ENCODE measurements around the gene RXRG.
"Not testable (repeated sequence)": the region's sequence is repeated elsewhere in the genome, so short reads cannot be mapped to it uniquely, and the experiment has no call there.

Gene RXRG

DNA sequence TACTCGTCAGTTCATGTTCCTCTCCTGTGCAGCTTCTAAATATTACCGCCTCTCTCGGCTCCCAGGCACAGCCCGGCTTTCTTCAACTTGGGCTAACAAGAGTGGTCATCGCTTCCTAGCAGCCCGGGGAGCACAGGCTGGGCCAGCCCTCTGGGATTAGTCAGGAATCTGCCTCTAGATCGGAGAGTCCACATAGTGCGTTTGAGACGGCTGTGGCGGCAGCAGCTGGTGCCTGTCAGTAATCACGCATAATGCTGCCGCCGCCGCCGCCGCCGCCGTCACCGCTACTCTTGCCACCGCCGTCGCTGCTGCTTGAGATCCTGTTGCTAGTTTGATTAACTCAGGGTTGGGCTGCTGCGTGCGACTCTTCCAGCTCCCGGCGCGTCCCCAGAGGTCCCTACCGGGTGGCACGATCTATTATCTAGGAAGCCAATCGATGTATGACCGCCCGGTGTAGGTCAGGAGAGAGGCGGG, at the start of gene RXRG:
Gene RXRG (minus strand): TSS at position 230 of the 474 bp plus-strand sequence. CDS start 233 bp downstream, outside the sequence.
- peak; percentile 37 for DNase-seq (ENCODE audit: low spot score)

DNA sequence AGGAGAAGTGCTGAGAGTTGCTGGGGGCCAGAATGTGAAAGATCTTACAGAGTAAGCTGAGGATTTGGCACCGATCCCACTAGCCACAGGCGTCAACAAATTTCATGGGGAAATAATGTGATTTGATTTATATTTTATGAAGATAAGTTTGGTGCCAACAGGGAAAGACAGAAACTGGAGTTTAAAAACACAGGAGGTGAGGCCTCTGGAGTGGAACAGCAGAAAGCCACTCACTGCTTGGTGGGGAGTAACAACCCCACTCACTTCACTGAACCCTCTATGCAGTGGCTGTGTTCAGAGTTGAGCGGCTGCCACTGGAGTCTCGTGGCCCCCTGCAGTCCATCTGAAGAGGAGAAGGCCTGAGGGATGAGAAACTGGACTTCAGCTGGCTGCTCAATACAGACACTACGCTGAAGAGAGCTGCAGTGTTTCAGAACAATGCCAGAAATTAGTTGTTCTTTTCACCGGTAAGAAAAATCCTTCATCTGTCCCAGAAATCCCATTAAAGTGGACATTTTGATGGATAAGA, 48.0 kb upstream of the RXRG start:
- peak; percentile 8 for DNase-seq (ENCODE audit: low spot score)

DNA sequence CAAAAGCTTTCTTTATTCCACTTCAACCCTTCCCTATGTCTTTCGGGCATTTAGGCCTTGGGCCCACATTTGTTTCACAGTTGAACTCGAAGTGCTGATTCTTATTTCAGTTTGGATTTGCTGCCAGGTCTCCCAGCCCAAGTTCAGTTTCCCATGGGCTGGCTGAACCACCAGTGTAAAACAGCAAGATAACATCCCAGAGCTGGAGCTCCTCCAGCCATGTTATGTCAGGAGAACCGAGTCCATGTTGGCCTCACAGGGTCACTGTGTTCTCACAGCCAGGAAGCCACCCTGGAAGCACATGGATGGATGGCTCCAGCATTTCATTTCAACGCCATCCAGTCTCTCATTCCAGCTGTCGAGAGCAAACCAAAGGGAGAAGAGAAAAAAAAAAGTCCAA, 45.2 kb upstream of the RXRG start:
- DNase-seq (ENCODE audit: low spot score) = no peak

DNA sequence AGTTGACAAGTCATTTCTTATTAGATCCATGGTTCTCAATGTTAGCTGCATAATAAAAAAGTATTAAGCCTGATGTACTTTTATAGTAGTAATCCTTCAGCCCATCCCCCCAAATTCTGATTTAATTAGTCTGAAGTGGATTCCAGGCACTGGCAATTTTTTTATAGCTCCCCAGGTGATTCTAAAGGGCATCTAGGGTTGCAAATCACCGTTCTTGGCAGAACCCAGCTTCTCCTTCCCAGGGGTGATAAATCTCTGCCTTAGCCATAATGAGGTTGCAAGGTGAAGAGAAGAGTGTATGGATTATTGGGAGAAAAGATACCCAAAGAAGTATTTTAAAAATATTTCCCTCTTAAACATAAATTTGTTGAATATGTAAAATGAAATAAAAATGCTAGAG, 43.0 kb upstream of the RXRG start:
- no peak for DNase-seq (ENCODE audit: low spot score)

DNA sequence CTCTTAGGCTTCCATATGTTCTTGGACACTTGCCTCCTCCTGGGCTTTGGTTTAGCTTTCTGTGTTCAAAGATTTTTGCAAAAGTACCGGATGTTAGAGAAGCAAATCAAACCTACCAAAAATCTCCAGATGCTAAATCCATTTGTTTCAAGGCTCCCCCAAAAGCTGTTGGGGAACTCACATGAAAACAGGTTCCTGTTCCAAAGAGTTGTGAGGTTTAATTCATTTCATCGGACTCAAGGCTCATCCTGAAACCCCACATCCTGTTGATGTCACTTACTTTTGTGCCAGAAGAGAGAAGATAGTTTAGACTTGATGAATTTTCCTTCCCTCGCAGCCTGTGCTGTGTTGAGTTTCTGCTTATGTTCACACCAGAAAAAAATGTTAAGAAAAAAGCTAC, 41.7 kb upstream of the RXRG start:
- DNase-seq (ENCODE audit: low spot score) = no peak

DNA sequence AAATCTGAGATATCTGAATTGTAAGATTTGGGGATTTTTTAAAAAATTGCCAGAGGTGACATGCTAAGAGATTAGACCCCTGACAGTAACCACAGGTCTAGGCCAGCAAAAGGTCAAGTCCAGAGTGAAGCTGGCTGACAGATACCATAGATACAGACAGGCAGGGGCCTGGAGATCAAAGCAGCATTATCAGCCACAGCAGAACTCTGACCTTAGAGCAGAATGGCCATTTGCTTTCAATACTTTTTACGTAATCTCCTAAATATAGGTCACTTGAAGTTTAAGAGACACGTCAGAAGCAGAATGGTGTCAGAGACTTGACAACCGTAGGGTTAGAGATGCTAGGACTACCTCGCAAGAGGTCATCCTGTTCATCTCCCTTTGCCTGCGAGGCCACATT, 40.8 kb upstream of the RXRG start:
- DNase-seq (ENCODE audit: low spot score) = no peak

DNA sequence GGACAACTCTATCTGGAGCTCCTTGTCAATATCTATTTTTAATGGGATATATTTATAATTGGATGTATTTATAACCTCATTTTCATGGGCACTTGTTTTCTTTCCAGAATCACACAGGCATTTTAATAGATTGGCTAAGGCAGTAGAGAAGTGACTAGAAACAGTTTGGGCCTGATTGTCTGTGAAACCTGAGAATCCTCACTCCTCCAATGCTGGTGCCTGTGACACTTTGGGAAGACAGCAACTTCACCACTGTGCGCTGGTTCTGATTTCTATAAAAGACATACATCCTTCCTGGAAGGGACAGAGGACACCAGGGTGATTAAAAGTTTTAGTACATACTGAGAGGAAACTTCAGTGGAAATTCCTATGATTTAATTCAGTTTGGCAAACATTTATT, 39.6 kb upstream of the RXRG start:
- no peak for DNase-seq (ENCODE audit: low spot score)

DNA sequence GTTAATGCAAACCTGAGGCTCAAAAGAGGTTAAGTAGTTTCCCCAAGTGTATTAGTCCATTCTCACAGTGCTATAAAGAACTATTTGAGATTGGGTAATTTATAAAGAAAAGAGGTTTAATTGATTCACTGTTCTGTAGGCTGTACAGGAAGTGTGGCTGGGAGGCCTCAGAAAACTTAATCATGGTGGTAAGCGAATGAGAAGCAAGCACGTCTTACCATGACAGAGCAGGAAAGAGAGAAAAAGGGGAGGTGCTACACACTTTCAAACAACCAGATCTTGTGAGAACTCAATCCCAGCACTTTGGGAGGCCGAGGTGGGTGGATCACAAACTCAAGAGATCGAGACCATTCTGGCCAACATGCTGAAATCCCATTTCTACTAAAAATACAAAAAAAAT, 38.5 kb upstream of the RXRG start:
- no peak for DNase-seq (ENCODE audit: low spot score)

DNA sequence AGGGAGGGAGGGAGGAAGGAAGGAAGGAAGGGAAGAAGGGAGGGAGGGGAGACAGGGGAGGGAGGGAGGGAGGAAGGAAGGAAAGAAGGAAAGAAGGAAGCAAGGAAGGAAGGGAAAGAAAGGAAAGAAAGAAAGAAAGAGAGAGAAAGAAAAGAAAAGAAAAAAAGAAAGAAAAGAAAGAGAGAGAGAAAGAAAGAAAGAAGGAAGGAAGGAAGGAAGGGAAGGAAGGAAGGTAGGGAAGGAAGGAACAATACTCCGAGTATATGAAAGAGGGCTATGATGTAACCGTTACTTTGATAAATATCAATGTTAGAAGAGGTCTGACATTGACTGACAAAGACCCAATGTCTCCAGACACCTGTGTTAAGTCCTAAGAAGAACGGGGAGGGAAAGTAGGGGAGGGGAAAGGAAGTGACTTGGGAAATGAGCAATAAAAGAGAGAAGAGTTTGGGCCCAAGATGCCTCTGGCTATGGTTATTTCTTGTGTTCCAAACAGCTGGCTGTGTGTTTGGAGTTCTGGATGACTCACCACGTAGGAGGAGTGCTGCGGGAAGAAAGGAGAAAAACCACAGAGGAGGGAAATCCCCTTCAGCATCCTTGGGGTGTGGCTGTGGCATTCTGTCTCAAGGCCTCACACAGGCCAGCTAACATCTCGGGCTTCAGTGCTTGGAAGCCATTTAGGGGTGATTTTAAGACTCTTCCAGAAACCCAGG, 37.0 kb upstream of the RXRG start:
- DNase-seq (ENCODE audit: low spot score) = no peak

DNA sequence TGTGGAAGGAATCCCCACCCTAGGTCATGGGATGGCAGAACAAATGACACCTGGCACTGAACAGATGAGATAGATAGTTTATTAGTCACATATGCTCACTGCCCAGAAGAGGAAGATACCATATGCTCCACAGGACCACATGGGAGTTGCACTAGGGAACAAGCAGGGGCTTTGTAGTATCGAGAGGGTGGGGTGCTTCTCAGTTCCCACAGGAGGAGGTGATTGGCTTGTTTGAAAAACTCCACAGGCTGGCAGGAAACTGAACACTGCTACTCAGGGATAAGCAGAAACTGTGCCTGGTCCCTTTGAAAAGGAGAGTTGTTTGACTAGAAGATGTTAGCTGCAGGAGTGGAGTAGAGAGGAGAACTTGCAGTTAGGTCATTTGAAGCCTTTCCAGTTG, 31.9 kb upstream of the RXRG start:
- no peak for DNase-seq (ENCODE audit: low spot score)

DNA sequence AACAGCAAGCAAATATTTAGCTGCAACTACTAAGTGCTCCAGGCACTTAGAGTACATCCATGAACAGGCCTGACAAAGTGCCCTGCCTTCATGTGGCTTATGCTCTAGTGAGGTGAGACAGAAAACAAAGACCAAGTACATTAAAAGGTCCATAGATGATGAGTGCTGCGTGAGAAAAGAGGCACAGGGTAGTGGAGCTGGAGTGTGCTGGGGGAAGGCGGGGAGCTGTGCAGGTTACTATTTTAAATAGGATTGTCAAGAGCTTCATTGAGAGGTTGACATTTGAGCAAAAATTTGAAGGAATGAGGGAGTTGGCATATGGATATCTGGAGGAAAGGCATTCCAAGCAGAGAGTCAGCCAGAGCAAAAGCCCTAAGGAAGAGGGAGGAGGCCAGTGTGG, 29.3 kb upstream of the RXRG start:
- no peak for DNase-seq (ENCODE audit: low spot score)

DNA sequence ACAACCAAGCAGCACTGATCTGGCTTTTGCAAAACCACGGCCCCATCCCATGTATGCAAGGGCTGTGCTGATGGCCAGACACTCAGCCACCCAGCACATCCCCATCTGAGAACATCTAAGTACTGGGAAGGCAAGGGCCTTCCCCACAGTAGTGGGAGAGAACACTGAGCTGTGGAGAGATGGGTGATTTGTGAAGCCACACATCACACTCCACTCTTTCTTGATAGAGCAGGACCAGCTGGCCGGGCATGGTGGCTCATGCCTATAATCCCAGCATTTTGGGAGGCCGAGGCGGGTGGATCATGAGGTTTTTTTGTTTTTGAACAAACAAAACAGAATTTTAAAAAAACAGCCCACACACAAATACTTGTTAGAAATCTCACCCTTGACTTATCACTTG, 28.2 kb upstream of the RXRG start:
- no peak for DNase-seq (ENCODE audit: low spot score)

DNA sequence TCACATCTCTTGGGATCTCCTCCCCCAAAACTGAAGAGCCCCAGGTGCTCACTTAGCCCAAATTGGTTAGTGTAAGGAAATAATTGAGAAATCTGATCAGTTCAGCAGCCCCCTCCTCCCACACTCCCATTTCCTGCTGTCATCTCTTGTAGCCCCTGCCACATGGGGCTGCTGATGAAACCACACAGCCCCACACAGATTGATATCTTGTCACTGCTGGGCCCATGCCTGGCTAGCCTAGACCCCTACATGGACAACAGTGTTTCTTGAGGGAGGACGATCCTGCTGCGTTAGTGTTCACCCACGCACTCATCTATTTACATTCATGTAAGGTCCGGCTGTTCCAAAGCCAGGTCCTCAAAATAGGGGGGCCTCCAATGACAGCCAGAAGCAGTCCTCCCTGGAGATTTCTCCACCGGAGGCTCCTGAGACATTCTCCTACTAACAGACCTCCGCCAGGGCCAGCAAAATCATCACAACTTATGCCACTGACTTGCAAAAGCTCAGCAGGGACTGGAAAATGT, 23.9 kb upstream of the RXRG start:
- no peak for DNase-seq (ENCODE audit: low spot score)

DNA sequence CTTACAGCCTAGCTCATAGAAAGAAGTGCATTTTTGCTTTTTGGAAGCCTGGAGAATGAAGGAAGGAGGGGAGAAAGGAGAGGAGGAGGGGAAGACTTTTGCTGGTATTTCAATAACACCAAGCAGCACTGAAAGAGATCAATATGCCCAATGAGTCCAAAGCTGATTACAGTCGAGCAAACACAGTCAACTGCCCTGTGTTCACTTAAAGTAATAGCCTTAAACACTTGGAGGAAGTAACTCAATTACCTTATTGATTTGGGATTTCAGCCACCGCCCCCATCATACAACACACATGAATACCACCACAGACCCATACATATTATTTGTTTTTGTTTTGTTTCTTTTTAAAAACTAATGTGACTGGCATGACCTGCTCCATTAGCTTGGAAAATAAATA, 23.3 kb upstream of the RXRG start:
- DNase-seq (ENCODE audit: low spot score) = no peak

DNA sequence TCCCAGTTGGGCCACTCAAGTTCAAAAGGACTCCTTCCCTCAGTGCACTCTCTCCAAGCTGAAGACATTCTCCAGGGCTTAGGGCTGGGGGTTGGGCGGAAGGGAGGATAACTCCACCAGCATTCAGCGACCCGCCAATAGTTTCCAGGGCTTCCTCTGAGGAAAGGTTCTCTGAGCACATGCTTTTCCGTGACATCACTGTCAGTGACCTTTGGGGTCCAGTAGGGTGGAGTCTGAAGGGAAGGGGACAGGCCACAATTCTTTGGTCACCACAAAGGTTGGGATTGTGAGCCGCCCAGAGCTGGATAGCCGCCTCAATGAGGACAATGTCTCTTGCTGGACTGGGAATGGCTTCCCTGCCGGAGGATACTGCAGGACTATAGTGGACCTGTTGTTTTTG, 22.8 kb upstream of the RXRG start:
- no peak for DNase-seq (ENCODE audit: low spot score)

DNA sequence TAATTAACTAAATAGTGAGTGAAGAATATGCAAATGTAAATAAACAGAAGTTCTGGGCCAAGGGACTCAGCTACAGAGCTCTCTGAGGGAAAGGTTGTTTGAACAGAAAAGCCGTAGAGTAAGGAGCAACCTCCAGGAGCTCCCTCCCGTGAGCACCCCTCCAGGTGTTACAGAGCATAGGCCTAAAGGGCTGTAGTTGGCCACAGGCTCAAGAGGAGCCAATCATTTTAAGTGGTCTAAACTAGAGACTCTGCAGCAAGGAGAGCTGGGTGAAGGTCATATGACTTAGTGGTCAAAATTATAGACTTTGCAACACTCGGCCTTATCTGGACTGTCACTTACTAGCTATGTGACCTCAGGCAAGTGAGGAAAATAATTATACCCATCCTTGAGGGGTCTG, 19.1 kb upstream of the RXRG start:
- DNase-seq (ENCODE audit: low spot score) = no peak

DNA sequence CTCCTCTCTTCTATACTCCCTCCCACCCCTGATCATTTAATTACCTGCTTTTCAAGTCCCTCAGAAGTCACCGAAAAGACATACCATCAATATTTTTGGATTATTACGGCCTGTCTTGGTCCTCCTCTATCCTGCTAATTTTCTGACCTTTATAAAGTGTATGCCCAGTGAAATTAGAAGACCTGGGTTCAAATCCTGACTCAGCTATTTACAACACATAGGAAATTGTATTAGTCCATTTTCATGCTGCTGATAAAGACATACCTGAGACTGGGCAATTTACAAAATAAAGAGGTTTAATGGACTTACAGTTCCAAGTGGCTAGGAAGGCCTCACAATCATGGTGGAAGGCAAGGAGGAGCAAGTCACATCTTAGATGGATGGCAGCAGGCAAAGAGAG, 14.8 kb upstream of the RXRG start:
- DNase-seq (ENCODE audit: low spot score) = not testable (repeated sequence)

DNA sequence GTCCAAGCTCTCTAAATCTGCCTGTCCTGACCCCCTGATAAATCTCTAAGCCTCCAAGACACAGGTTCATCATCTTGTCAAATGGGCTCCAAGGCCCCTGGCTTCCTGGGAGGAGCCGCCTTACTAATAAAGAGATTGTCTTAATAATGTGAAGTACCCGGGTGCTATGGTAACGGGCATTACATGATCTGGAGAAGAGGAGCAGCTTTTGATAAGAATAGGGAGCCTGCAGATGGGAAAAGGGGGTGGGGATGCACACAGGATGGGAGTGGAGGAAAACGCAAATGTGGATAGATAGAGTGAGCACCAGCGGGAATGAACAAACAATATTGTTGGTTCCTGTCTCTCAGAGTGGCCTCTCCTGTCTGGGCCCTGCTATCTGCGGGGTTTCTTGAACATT, 11.9 kb upstream of the RXRG start:
- no peak for DNase-seq (ENCODE audit: low spot score)

DNA sequence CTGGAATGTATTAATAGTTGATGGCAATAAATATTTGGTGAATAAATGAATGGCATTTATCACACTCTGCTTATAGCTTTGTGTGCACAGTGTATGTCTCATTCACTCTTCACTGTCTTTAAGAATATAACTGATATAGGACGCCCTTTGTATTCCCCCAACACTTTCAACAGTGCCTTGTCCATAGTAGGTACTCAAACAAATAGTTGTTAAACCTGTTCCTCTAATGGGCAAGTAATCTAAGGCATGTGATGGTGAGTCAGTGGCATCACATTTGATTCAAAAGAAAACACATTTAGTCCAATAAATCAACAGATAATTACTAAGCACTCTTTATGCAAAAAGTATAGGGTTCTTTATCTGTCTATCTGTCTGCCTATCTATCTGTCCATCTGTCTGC, 11.2 kb upstream of the RXRG start:
- DNase-seq (ENCODE audit: low spot score) = no peak

DNA sequence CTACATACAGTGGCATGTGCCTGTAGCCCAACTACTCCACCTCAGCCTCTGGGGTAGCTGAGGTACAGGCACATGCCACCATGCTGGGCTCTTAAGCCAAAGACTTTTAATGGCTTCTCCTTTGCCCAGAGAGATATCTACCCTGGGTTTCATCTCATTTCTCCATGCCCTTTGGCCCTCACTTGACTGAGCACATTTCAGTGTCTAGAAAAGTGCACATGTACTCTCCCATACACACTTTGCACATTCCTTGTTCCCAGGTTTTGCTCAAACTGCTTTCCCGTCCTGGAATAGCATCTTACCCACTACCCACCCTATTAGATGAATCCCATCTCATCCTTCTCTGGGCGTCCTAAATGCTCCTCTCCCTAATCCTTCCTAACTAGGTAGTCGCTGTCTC, 10.2 kb upstream of the RXRG start:
- DNase-seq (ENCODE audit: low spot score) = no peak

DNA sequence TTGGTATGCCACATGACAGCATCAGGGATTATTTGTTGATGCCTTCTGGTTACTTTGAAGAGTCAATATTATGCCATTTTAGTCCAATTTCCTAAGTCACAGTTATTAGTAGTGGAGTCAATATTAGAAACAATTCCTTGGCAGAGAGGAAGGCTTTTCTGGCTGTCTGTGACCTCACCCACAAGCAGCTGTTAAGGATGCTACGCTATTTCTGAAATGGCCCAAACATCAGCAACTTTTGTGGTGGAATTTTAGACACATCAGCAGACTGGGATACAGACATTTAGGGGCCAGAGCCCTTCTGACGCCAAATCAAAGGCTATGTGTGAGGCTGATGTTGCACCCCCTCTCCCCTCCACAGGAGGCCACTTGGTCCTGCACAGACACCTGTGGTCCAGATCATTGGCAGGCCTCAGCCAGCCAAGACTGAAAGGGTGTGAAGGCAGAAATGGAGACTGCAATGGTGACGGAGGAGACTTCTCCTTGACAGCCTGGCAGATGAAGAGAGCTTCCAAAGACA, 9.2 kb upstream of the RXRG start:
- no peak for DNase-seq (ENCODE audit: low spot score)

DNA sequence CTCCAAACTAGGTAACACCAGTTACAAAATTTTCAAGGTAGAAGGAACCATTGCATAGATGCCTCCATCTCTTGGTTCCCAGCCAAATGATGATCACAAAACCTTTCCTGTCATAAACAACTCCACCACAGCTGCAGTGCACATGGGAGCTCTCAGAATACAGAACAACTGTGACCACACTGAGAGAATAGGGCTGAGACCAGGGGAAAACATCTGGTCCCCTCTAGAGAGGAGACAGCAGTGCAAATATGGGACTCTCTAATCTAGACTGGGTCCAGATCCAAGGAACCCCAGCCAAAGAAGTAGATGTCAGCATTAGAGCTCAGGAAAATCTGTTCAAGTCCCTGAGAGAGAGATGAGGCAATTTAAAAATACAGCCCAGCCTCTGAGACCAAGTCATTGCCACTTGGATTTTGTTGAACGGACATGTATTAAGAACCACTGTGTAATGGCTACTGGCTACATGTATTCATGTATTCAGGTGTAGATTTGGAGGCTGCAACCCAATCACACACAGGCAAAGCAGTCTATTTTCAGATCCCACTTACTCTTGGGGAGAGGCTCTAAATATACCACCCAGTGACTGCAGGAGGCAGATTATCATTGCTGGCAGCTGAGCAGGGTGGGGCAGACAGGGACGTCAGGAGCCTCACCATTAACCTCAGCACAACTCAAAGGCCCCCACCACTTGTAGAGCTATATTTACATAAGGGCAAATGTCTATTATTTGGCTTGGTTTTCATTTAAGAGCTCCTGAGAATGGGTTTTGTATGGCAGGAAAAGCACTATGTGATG, 7.6 kb upstream of the RXRG start:
- DNase-seq (ENCODE audit: low spot score) = no peak

DNA sequence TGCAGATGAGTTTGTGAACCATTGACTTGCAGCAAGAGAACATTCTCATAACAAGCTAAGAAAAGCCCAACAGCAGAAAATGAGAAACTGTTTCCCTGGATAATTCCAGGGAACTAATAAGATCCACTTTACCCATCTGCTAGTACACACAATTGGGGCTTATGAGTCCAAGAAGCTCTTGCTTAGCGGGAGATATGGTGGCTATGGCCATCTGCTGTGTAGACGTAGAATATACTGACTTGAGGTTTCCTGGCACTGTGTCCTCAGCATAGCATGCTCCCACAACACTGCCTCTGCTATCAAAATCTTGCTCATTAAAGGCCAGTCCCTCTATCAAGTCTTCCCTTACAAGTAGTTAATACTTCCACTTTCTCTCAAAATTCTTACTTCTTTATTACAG, 6.8 kb upstream of the RXRG start:
- no peak for DNase-seq (ENCODE audit: low spot score)
